Right kidney (tissue), 1 donor: ENCODE measurements around the gene ZNF845.
"Not testable (repeated sequence)": the region's sequence is repeated elsewhere in the genome, so short reads cannot be mapped to it uniquely, and the experiment has no call there.

Experiments
- DNase-seq: peaks from one replicate; pipeline ENCODE4 v3.0.0-alpha.2; 2016

ZNF845 gene

GRCh38 chr19:53374743-53375142 is 41.2 kb downstream of the ZNF845 start:
- DNase-seq: no peak

GRCh38 chr19:53381376-53381775 is 47.8 kb downstream of the ZNF845 start:
- no peak for DNase-seq

GRCh38 chr19:53388168-53388567 is 54.6 kb downstream of the ZNF845 start:
- no peak for DNase-seq

GRCh38 chr19:53388904-53389303 is 55.4 kb downstream of the ZNF845 start:
- DNase-seq: no peak

DNA sequence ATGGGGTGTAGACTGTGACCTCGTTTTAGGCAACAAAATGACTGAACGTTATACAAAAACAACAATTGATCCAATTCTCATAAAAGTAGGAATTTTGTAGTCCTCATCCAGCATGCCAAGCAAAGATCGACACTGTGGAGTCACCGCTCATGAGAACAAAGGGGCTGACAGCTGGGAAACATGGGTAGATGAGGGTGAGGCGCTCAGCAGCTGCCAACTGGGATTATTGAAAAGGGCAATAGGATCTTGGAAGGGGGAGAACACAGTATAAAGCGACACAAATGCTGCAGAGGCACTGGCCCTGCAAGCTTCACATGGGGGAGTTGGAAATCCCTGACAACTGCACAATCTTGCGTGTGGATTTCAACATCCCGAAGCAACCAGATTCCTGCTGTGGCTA is 56.0 kb downstream of the ZNF845 start:
- peak; percentile 25 for DNase-seq

- DNase-seq: no peak
Measured at GRCh38 chr19:53389978-53390377, 56.4 kb downstream of the ZNF845 start.

DNA sequence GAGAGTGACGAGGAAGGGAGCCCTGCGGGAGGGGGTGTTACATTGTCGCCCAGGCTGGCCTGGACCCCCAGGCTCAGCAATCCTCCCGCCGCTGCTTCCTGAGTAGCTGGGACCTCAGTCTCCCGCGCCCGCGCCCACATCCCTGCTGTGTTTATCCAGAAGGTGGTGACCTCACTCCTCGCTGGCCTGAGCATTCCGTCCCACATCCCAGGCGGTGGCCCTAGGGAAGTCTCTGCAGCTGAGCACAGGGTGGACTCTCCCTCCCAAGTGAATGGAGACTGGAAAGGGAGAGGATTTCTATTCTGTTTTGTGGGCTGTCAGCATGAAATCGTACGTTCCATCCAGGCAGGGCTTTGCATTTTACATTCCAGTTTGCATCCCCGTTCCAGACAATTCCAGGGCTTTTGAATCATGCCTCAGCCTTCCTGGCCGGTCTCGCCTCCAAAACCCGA is 61.0 kb downstream of the ZNF845 start:
- peak; percentile 87 for DNase-seq

GRCh38 chr19:53394974-53395839 is 61.7 kb downstream of the ZNF845 start, which contains the start of gene ZNF765:
Gene ZNF765, plus strand, starts transcription at chr19:53395149. Its CDS starts 2,867 bp downstream, at chr19:53398016.
- DNase-seq: peak; percentile 83

GRCh38 chr19:53395840-53396524 is 62.4 kb downstream of the ZNF845 start:
- DNase-seq: not testable (repeated sequence)

- DNase-seq: no peak
Measured at GRCh38 chr19:53396525-53396868, 62.9 kb downstream of the ZNF845 start.

- not testable (repeated sequence) for DNase-seq
Measured at GRCh38 chr19:53397918-53398317, 64.4 kb downstream of the ZNF845 start.
